ENCODE measurements around the gene CYB5R3.
"Not testable (repeated sequence)": the region's sequence is repeated elsewhere in the genome, so short reads cannot be mapped to it uniquely, and the experiment has no call there.

CYB5R3 gene

GRCh38 chr22:42596336-42596735 is 52.9 kb downstream of the CYB5R3 start:
- no peak for DNase-seq

DNA sequence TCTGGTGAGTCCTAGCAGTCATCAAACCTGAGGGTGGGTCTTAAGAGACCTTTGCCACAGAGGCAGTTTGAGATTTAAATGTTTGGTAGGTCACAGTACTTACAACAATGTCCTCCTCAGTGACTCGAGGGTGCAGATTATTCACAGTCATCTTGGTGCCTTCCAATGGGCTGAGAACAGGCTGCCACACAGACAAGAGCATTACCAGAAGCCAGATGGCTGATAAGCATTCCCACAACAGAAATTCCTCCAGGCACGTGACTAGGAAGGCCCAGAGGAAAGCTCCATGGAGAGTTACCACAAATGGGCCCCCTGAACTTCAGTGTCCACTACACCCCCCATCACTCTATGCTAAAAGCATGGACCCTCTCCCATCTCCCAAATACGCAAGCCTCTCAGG is 53.8 kb downstream of the CYB5R3 start:
- DNase-seq: no peak

- DNase-seq: no peak
Observed at GRCh38 chr22:42591987-42592386, 57.2 kb downstream of the CYB5R3 start.

GRCh38 chr22:42587588-42588175 is 61.5 kb downstream of the CYB5R3 start:
- no peak for DNase-seq

GRCh38 chr22:42586381-42586780 is 62.8 kb downstream of the CYB5R3 start:
- DNase-seq: no peak

GRCh38 chr22:42585096-42585495 is 64.1 kb downstream of the CYB5R3 start:
- no peak for DNase-seq

- no peak for DNase-seq
Observed at GRCh38 chr22:42584364-42584940, 64.7 kb downstream of the CYB5R3 start.

- no peak for DNase-seq
Observed at GRCh38 chr22:42582987-42583386, 66.2 kb downstream of the CYB5R3 start.

DNA sequence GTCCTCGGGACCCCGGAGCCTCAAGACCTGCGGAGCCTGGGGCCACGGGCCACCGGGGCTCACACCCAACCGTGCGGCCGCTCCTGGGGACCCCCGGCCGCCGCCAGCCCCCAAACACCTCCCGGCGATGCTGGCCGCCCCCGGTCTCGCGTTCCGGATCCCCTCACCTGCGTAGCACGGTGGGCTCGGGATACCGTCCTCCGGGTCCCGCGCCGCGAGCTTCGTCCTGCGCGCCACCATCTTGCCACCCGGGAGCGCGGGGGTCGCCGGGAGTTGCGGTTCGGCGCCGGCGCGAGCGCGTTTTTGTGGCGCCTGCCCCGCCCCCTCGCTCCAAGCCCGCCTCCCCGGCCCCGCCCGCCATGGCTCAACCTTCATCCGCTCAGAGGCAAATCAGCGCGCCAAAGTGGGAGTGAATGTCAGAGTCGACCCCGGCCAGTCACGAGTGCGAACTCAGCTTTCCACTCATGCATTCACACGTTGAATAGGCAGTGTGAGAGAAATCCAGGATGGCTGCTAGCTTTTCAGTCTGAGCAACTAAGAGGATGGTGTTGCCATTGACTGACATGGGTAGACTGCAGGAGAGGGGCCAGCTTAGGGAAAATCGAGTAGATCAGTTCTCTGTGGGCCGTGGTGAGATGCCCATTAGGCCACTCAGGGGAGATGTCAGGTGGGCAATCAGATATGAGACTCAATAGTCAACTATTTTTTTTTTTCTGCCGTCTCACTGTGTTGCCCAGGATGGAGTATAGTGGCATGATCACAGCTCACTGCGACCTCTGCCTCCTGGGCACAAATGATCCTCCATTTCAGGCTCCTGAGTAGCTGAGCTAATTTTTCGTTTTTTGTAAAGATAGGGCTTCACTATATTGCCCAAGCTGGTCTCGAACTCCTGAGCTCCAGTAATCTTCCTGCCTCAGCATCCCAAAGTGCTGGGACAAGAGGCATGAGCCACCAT is 67.2 kb downstream of the CYB5R3 start:
- peak; percentile 18 for DNase-seq

- not testable (repeated sequence) for DNase-seq
Observed at GRCh38 chr22:42581194-42581761, 67.9 kb downstream of the CYB5R3 start.

DNA sequence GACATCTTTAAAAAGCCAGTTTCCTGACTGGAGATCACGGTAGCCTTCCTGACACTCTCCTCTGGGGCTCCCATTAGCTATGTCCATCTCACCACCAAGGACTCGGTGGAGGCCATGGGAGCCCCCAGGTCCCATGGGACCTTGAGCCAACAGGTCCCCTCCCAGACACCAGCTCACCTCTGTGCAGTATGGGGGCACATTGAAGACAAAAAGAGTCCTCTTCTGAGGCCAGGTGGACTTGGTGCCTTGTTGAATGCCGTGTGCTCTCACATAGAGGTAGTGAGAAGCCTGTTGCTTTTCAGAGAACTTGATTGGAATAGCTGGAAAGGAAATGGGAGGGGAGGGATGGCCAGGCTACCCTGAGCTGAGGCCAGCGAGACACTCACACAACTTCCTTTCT is 69.2 kb downstream of the CYB5R3 start:
- not testable (repeated sequence) for DNase-seq

DNA sequence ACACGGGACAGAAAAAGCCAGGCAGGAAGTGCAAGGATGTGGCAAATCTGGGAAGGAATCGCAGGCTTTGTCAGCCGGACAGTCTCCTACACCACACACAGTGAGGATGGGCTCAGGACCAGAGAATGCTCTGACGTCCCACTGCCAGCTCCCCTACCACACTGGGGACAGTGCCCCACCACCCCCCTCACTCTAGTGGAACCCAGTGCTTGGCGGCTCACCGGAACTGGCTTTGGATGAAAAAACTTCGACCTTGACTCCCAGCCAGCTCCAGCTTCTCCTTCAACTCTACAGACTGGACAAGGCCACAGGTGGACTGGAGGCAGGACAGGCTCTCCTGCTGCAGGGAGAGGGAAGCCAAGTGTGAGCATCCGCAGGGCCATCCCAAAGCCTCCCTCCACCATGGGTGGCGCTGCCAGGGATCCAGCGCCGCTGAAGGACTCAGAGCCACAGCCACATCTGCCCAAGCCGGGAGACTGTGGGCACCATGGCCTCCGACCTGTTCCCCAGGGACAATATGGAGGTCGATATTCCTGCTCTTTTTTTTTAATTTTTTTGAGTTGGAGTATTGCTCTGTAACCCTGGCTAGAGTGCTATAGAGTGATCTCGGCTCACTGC is 71.5 kb downstream of the CYB5R3 start:
- DNase-seq: no peak

- not testable (repeated sequence) for DNase-seq
Observed at GRCh38 chr22:42577141-42577540, 72.1 kb downstream of the CYB5R3 start.

DNA sequence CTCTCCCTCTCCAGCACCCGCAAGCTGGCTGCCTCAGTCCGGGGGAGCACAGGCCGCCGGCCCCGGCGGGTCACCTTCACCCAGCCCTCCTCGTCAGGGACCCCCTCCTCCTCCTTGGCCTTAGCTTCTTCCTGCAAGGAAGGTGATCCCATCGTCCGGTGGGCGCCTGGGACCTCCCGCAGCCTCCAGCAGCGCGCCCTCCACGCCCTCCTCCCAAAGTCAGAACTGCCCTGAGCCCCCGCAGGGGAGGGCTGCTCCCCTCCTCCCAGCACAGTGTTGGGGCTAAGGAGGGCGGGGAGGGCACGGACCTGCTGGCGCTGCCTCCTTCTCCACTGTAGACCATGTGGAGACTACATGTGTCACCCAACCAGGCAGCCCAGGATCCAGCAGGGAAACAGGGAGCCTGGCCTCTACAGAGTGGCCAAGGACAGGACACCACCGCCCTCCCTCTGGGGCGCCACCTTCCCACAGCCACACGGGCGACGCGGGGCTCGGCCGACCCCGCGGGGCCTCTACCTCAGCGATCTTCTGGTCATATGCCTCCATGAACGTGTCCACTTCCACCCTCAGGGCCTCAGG is 73.1 kb downstream of the CYB5R3 start:
- not testable (repeated sequence) for DNase-seq

GRCh38 chr22:42574468-42574867 is 74.7 kb downstream of the CYB5R3 start:
- not testable (repeated sequence) for DNase-seq

DNA sequence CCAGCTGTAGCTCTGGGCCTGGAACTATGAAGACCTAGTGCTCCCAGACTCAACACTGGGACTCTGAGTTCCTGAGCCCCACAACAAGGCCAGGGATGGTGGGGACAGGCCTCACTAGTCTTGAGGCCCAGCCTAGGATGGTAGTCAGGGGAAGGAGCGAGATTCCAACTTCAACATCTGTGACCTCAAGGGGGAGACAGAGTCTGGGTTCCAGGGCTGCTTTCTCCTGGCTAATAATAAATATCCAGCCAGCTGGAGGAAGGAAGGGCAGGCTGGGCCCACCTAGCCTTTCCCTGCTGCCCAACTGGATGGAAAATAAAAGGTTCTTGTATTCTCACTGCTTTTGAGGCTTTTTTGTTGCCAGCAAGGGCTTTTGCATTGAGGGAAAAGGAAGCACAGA is 75.1 kb downstream of the CYB5R3 start:
- not testable (repeated sequence) for DNase-seq

GRCh38 chr22:42571068-42571467 is 78.1 kb downstream of the CYB5R3 start:
- DNase-seq: not testable (repeated sequence)

DNA sequence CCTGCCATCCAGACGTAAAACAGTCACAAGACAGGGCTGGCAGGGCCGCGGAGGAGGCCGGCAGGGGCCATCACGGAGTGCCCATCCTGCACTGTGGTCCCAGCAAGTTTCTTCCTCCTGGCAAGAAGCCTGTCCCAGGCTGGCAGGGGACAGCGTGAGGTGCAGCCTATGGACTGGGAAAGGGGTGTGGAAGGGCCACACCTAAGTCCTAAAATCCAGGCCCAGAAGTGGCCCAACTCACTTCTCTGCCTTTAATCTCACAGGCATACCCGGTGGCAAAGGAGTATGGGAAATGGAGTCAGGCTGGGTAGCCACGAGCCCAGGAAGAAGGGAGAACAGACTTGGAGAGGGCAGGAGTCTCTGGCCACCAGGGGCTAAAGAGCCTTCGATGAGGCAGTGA is 78.6 kb downstream of the CYB5R3 start:
- not testable (repeated sequence) for DNase-seq

DNA sequence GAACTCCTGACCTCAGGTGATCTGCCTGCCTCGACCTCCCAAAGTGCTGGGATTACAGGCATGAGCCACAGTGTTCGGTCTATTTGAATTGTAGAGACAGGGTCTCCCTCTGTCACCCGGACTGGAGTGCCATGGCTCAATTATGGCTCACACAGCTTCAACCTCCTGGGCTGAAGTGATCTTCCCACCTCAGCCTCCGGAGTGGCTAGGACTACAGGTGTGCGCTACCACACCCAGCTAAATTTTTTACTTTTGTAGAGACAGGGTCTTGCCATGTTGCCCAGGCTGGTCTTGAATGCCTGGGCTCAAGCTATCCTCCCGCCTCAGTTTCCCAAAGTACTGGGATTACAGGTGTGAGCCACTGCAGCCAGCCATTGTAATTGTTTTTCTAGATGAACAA is 81.2 kb downstream of the CYB5R3 start:
- DNase-seq: not testable (repeated sequence)
